ENCODE data around the gene L3MBTL2. TPM values are rescaled to one million over a fixed set of nuclear protein-coding genes. Genes with fewer than 3 reads are reported as not detected.

L3MBTL2 gene
- total RNA-seq, 2 experiments from 2014 or later, result 23.3 to 33.4 TPM

GRCh38 chr22:41197038-41197972 is 7.8 kb upstream of the L3MBTL2 start:
- H4K20me1 ChIP-seq (ENCODE audit: insufficient read depth, low read length), result no peaks in the 10 kb centered on the region
- H3K4me1 ChIP-seq (ENCODE audit: insufficient read depth, low read length, poor library complexity, severe bottlenecking), result peaks cover 13% of the 10 kb centered on the region
- intact Hi-C loops (cut with micrococcal nuclease; ENCODE audit: unreplicated experiment), result loop anchor here (2.0 kb wide), 1 partner anchor 341 kb away; the partner anchor contains the start of genes ST13 and XPNPEP3
- no peaks in the 10 kb centered on the region for H3K9me2 ChIP-seq (ENCODE audit: insufficient read depth, low read length)
- TF ChIP-seq, protein P1, sequence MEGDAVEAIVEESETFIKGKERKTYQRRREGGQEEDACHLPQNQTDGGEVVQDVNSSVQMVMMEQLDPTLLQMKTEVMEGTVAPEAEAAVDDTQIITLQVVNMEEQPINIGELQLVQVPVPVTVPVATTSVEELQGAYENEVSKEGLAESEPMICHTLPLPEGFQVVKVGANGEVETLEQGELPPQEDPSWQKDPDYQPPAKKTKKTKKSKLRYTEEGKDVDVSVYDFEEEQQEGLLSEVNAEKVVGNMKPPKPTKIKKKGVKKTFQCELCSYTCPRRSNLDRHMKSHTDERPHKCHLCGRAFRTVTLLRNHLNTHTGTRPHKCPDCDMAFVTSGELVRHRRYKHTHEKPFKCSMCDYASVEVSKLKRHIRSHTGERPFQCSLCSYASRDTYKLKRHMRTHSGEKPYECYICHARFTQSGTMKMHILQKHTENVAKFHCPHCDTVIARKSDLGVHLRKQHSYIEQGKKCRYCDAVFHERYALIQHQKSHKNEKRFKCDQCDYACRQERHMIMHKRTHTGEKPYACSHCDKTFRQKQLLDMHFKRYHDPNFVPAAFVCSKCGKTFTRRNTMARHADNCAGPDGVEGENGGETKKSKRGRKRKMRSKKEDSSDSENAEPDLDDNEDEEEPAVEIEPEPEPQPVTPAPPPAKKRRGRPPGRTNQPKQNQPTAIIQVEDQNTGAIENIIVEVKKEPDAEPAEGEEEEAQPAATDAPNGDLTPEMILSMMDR (conservative IDR thresholded peaks at IDR 0.05; ENCODE audit: low read length), result 0 out of 2 replicates have a peak, but pooled peaks have one; percentile 43
- no peak for TF ChIP-seq EZH2phosphoT487 (IDR thresholded peaks at IDR 0.05; ENCODE audit: borderline replicate concordance, low read depth, low read length)
- ChIA-PET POLR2A (no interaction called here), CTCF (ENCODE audit: unreplicated experiment) (no interaction called here)
- no peaks in the 10 kb centered on the region for H3K79me2 ChIP-seq (ENCODE audit: insufficient read depth, low read depth, low read length)
- H3K36me3 ChIP-seq (ENCODE audit: insufficient read depth, low read length), result no peaks in the 10 kb centered on the region
- DNase-seq (ENCODE audit: low spot score), result peak; percentile 88
- no peaks in the 10 kb centered on the region for H3K9me3 ChIP-seq (ENCODE audit: low read length)
- no peak overlapping the region for H3K27ac ChIP-seq (ENCODE audit: low read depth, low read length, poor library complexity, severe bottlenecking)
- H2AFZ ChIP-seq (ENCODE audit: low read length), result peak overlapping the region; percentile 83
- H3K4me3 ChIP-seq (ENCODE audit: low read depth, low read length, poor library complexity, severe bottlenecking), result peak overlapping the region; percentile 78
- peak overlapping the region; percentile 90 for H3K4me2 ChIP-seq (ENCODE audit: low read length)
- BruUV-seq (replicated peaks), result no TSS peak

- peak; percentile 47 for DNase-seq (ENCODE audit: low spot score)
- H3K79me2 ChIP-seq (ENCODE audit: insufficient read depth, low read depth, low read length), result no peaks in the 10 kb centered on the region
- H3K36me3 ChIP-seq (ENCODE audit: insufficient read depth, low read length), result no peaks in the 10 kb centered on the region
- peaks cover 13% of the 10 kb centered on the region for H3K4me1 ChIP-seq (ENCODE audit: insufficient read depth, low read length, poor library complexity, severe bottlenecking)
- H3K4me2 ChIP-seq (ENCODE audit: low read length), result peak overlapping the region; percentile 82
- no TSS peak for BruUV-seq (replicated peaks)
- ChIA-PET POLR2A (no interaction called here), CTCF (ENCODE audit: unreplicated experiment) (no interaction called here)
- H2AFZ ChIP-seq (ENCODE audit: low read length), result peak overlapping the region; percentile 77
- no peaks in the 10 kb centered on the region for H4K20me1 ChIP-seq (ENCODE audit: insufficient read depth, low read length)
- peak overlapping the region; percentile 78 for H3K4me3 ChIP-seq (ENCODE audit: low read depth, low read length, poor library complexity, severe bottlenecking)
- intact Hi-C loops (cut with micrococcal nuclease; ENCODE audit: unreplicated experiment), result no loop called here
- no peaks in the 10 kb centered on the region for H3K9me3 ChIP-seq (ENCODE audit: low read length)
- no peak for TF ChIP-seq EZH2phosphoT487 (IDR thresholded peaks at IDR 0.05; ENCODE audit: borderline replicate concordance, low read depth, low read length)
- TF ChIP-seq, protein P1 (conservative IDR thresholded peaks at IDR 0.05; ENCODE audit: low read length), result peak; percentile 23; the same call in 1 of the 2 replicates
- no peaks in the 10 kb centered on the region for H3K9me2 ChIP-seq (ENCODE audit: insufficient read depth, low read length)
- H3K27ac ChIP-seq (ENCODE audit: low read depth, low read length, poor library complexity, severe bottlenecking), result no peak overlapping the region
Observed at GRCh38 chr22:41198027-41198580, 7.0 kb upstream of the L3MBTL2 start.

Data from OCI-LY7 (cell line).